GM12892 (cell line): Measurements from ENCODE around the gene RPTOR.

ENCODE experiments used
- POLR2AphosphoS5 ChIP-seq: IDR thresholded peaks from 2 replicates; pipeline ENCODE4 v1.6.1; 2011; ENCODE audit warnings: low read depth, low read length, control low read depth
- TAF1 ChIP-seq: IDR thresholded peaks from 2 replicates; pipeline ENCODE4 v1.6.1; 2011; ENCODE audit warnings: low read depth, mild to moderate bottlenecking, control low read depth, low read length, borderline replicate concordance

- no peak for TF ChIP-seq TAF1
- TF ChIP-seq POLR2AphosphoS5: no peak
Observed at GRCh38 chr17:80559825-80560251, 15.2 kb downstream of the RPTOR start.
